GM21737 (cell line): ENCODE data around the gene ZFHX3.

Experiments
- ATAC-seq: cut with Tn5 transposase; IDR thresholded peaks from one replicate; pipeline ENCODE4 v1.9.1; 2021; ENCODE audit warnings: mild to moderate bottlenecking, moderate library complexity; ENCODE audit not compliant: unreplicated experiment

ZFHX3 gene

DNA sequence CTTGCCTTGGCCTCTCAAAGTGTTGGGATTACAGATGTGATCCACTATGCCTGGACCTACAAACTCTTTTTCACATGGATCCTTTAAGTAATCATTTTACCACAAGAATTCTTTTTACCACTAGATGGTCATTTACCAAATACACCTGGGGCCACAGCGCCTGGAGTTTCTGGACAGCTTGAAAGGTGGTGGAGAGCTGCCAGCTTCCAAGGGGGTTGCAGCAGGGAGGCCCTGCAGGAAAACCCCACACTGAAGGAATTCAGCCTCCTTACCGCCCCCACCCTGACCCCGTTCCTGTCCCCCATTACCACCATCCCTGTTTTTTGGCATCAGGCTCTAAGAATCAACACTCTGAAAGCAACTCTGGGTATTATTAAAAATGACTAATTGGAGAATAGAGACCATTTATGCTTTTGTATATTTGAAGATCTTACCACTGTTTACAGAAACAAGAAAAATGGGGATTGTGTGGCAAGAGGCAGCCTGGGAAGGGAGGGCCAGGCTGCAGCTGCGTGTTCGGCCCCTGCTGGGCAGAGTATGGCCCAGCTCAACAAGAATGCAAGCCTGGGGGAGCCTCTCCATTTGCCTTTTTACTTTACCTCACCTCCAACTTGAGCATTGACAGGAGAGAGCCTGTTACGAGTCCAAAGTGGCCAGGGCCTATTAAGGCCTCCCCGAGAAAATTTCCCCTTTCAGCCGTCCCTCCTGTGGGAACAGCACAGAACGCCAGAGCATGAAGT lies 209.9 kb downstream of the ZFHX3 start:
- no peak for ATAC-seq

DNA sequence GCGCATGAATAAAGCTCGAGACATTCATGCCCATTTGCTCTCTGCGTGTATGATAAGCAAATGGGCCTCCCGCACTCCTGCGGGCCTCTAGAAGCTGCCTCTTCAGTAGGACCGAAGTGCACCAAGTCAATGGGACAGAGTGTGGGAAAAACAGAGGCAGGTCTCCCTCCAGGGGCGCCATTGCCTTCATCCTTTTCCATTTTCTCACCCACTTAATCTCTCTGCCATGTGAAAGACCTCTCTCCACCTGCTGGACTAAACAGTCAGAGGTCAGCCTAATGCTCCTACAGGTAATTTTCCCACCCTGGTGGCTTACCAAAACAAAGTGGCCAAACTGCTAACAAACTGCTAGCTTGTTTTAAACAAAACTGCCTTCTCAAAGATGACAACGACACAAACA lies 210.9 kb downstream of the ZFHX3 start:
- no peak for ATAC-seq

DNA sequence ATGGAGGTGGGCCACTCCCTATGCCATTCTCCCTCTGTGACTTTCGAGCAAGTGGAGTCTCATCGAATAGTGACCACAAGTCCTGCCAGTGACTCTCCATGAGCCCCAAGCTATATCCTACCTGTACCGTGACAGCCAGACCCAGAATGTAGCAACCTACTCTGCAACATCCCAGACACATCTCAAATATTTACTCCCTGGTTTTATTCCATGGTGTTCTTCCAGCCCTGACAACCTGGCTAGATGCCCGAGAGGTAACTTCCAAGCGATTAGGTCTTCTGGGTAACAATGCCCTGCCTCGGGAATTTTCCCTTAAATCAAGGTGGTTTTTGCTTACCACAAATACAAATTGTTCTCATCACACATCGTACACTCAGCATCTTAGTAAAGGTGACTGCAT lies 211.7 kb downstream of the ZFHX3 start:
- ATAC-seq = no peak

DNA sequence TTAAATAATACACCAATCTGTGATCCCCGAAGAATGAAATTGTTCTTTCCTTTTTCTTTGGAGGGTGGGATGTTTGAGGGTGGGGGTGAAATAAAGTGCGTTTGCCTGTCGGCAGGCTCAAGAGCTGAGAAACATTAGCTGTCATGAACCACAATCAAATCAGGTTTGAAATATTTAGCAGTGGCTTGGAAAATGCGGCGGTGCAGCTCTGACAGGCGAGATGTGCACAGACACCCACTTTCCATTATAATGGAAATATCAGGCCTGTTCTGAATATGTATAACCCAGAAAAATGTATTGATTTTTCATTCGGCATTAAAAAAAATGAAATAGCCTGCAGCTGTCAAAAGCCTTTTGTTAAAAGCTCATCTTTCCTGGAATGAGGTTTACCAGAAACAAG lies 212.8 kb downstream of the ZFHX3 start:
- ATAC-seq = no peak

DNA sequence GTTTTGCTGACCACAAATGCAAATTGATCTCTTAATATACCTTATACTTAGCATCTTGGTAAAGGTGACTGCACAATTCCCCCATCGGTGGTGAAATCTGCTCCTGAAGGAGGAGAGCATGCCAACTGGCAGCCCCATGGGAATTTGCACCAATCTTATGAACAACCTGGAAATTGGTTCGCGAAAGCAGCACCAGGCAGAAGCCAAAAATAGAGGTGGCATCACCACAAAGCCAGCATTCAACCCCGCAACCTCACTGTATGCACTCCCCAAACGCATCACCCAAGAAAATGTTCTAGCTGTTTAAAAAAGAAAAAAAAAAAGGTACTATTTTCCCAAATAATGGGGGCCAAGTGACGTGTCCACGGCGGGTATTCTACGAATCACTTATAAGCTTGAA lies 213.4 kb downstream of the ZFHX3 start:
- no peak for ATAC-seq

DNA sequence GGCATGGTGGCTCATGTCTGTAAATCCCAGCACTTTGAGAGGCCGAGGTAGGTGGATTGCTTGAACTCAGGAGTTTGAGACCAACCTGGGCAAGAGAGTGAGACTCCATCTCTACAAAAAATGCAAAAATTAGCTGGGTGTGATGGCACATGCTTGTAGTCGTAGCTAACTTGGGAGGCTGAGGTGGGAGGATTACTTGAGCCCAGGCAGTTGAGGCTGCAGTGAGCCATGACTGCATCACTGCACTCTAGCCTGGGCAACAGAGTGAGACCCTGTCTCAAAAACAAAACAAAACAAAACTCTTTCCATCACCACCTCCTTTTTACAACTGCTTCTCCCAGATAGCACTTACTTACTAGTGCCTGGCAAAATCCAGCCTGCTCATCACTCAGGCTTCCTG lies 214.0 kb downstream of the ZFHX3 start:
- no peak for ATAC-seq

DNA sequence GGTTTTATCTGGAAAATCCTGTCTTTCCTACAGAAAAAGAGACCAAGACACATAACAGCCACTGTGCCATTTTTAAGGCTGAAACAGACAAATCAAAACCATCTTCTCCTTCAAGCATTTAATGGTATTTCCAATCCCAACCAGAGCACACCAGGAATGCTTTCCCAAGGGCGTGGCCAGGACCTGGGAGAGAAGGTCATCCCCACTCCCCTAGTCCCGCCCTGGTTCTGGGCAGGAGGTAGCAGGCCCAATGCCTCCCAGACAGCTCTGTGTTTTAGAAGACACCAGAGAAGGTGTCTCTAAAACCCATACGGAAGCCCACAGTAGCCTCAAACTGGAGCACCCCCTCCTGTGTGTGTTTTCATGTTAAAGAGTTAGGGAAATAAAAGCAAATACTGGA lies 214.4 kb downstream of the ZFHX3 start:
- ATAC-seq = no peak

DNA sequence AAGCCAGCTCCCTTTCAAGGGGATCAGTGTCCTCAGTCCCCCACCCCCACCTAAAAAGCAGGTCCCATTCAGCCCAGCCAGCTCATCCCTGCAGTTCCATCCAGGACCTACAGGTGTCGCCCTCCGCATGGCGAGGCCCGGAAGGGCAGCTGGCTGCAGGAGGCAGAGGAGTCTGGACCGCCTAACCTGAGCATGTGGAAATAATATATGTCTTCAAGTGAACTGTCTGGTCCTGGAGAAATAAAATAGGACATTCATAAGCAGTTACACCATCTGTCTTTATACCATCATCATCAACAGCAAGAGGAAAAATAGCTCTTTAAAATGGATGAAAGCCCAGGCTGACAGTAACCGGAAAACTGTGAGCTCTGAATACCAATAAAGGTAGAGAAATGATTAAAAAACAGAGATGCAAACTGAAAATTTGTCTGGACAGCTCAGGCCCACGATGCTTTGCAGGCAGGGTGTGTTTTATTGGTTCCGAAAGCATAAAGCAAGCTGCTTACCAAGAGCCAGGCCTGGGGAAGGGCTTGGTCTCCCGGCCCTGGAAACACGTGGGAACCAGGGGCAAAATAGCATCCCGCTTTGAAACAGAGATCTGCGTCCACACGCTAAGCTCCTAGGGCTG lies 215.2 kb downstream of the ZFHX3 start:
- ATAC-seq = no peak

DNA sequence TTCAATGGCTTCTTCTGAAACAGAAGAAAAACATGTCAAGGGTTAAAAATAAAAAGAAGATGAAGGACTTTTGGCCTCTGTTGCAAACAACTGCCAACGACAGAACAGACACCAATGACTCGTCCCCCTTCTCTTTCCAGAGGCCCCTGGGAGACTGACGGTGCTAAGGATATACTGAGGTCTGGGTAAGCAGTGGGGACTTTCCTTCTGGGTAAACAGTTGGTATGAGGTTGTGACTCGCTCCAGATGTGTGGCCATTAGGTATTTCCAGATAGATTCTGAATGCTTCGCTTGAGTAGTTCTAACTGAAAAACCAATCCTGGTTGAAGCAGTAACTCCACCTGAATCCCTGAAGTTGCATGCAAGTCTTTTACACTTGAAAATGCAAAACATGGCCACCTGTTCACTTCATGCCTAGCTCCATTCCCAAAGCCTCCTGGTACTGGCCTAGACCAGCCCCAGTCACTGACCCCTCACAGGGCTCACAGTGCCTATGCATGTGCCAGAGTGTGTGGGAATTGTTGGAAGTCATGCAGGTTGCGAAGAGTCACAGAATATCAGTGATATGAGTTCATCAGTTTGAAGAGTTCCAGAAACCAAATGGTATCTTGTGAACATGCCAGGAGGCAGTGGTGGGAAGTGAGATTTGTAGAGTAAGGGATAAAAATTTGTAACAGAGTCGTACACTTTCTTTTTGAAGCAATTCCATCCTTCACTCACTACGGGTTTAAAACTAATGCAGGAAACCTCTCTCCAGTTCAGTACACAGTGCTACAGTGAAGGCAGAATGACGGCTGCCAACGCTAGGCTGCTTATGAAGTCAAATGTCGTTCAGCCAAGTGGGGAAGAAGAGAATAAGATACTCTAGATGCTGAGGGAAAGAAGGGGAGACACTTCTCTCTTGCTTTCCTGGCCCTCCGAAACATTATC lies 217.8 kb downstream of the ZFHX3 start:
- ATAC-seq = no peak

DNA sequence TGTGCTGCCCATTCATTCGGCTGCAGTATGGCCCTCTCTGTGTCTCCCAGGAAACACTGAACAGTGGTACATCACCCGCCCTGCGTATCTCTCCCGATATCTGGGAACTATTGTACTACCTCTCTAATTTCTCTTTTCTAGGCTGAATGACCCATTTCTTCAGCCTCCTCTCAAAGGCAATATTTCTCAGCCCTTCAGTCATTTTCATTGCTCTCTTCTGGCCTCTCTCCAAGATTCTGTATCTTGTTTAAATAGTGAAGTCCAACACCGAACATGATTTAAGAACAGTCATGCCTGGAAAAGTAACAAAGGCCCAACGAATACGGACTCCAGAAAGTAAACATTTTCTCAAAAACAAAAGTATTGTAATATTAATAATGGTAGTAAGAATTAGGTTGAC lies 220.1 kb downstream of the ZFHX3 start:
- ATAC-seq = no peak

DNA sequence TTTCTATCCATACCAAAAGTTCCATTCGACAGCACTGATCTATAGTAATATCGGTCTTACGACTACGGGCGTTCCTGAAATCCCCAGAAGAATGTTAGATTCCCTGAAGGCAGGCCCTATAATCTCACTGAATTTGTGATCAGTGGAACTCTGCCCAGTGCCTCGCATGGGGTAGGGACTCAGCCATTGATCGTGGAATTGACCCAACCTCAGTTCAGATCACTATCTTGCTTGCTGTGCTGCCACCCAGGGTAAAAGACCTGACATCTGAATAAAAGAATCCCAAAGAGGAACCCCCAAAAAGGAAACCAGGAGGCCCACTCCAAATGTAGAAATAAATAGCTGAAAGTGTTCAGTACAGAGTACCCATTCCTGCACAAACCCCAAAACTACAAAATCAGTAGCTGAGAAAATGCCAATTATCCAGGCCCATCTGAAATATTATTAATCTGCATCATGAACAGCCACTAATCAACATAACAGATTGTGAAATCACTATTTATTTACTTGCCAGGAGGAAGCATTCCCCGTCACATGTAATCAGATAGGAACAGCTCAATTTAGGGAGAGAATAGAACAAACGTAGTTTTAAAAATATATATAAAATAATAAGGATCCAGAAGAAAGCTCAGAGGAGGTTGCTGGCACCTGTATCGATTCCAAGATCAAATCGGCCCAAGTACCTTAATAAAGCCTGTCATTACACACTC lies 221.9 kb downstream of the ZFHX3 start:
- no peak for ATAC-seq

DNA sequence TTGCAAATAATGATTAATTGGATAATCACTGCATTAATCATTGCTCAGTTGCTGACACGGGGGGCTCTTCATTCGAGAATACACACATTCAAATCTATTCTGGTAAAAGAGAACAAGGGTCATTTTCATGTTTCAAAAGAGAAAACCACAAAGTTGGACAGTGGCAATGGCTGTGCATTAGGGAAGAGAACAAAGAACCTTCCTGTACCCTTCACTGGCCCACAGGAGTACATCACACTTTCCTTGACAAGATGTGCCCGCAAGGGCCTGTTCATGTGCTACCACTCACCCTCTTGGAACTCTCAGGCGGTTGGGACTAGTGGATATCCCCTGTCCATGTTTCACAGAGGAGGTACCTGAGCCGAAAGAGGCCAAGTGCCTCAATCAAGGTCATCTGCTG lies 223.2 kb downstream of the ZFHX3 start:
- ATAC-seq = no peak

DNA sequence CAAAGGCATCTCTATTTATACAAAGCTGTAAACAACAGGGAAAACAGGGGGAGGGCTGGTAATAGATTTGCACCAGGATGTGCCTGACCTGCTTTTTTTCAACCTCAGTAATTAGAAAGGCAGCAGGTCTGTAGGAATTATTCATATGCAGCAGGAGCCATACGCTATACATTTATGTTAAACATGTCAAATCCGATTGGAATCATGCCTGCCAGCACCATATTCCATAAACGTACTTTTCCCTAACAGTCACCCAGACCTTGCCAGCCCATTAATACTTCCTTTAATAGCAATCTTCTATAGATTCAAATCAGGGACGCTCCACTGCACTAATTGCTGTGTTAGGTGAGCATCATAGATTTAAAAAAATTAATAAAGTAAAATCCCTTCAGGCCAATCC lies 223.9 kb downstream of the ZFHX3 start:
- no peak for ATAC-seq

DNA sequence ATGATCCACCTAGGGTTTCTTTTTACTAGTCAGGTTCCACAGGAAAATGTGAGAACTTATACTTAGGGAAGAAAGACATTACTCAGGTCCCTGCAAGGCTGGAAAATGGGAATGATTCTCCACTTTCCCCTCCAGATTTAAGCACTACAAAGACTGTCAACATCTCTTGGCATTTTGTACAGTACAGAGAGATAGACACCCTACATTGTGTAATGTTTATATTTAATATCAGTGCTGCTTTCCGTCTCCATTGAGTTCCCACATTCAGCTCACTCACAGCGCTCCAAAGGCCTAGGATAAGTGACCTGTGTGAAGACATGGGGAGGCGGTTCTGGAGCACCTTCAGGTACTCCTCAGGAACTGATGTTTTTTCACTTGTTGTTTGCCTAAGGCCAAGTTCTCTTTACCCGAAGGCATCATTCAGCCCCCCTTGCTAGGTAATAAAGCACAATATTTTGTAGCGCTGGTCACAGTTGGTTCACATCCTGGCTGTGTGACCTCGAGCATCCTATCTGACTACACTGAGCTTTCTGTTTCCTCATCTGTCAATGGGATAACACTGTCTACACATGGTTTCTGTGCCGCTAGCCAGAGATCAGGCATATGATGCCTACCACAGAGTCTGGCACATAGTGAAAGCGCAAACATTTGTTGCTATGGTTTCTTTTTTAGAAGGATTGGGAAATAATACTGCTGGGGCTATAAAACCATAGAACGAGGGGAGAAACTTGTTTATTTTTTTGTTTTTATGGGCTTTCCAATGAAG lies 226.6 kb downstream of the ZFHX3 start:
- no peak for ATAC-seq

DNA sequence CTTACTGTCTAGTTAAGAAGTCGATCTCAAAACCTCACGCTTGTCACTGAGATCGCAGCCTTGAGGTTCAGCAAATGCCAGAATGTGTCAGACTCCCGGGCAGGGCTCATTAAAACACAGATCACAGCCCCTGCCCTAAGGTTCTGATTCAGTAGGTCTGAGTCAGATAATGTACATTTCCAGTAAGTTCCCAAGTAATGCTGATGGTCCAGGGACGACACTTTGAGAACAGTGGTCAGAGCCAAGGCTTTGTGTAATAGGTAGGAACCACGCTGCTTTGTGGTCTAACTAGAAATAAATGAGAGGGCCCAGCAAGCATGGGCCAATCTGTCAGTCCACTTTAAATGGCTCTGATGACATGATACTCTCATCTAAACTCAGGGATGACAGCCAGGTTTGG lies 228.6 kb downstream of the ZFHX3 start:
- ATAC-seq = no peak

DNA sequence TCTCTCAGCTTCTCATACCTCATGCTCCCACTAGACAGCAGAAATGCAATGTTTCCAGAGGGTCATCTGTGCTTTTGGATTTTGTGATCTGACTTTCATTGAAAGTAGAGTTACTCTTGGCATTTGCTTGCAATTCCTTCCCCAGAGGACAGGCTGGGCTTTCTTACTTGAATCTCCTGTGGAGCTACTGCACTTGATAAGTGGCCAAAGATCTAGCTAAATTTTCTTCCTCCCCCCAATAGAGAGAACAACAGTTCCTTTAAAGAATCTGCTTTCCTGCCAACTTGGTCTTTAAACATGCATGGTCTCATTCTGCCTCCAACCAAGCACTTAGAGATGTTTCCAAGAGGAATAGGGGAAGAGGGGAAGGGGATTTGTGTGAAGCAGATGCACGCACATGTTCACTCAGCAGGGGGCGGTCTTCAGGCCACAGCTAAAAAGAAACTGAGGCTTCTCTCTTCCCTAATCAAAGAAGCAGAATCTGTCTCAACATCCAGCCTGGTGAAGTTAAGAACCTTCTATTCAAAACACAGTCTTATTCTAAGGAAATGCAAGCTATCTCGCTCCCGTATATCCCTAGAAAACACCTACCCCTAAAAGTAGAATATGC lies 229.6 kb downstream of the ZFHX3 start:
- ATAC-seq = no peak

DNA sequence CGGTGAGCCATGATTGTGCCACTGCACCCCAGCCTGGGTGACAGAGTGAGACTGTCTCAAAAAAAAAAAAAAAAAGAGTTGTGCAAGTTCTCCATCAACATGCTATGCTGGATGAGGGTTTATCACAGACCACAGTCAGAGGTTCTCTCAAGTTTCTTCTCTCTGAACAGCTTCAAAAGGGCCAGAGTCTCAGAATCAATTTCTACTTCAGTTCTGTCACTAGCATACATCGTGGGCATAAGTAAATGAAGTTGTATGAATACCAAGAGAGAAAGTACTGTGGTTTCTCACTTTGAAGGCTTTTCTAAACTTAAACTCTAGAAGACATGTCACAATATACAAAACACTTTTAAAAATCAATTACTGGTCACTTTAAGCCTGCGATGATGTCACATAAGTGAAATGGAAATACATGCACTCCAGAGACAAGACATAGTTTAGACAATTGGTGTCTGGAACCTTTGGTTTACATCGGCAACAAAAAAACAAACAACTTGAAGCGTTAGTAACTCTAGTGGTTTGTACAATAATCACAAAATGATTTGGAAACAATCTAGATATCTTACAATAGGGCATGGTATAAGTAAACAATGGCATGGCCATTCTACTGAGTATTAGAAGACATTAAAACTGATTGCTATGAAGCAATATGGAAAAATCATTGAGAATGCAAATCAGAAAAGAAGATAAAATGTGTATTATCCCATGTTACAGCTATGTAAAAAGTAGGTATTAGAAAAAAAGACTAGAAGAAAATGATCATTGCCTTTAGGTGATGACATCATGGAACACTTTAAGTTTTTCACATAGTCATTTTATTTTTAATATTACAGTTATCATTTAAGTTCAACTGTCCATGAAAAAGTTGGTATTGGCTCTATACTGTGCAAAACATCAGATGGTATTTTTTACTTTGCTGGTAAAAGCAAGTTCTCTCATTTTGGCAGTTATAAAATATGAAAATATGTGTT lies 232.3 kb downstream of the ZFHX3 start:
- no peak for ATAC-seq

DNA sequence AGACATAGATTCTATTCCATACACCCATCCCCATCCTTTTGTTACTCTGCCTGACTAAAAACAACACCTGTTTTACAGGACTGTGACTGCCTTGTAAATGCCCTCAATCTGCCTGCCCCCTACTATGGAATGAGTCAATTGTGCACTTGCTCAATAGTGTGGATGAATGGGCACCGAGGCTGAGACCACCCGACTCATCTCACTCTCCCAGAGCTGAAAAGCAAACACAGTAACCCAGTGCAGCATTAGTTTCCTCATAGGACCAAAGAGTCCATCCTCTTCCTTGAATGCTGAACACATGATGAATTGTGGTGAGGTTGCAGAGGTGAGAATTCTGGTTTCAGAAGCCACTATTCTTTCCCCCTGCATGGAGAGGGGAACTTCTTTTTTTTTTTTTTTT lies 233.7 kb downstream of the ZFHX3 start:
- ATAC-seq = no peak

DNA sequence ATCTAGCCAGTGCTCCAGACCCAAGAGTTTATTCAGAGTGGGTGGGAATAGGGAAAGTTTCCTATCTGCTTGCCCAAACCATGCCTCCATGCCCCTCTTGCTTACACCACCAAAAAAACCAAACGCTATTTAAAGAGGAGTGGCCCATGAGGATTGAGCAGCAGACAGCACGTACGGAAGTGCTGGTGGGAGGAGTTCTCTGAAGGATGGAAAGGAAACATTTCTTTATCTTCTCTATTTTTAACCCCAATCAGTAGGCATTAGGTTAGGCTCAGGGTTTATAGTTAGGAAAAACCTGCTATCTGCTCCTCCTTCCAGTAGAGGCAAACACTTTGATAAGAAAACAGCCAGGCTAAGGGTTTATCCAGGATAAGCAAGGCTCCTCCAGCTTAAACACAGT lies 235.3 kb downstream of the ZFHX3 start:
- ATAC-seq = no peak
